OCI-LY1 (cell line): ENCODE data around the gene SLC35F2.

Source experiments
- H2AFZ ChIP-seq: fragments of 200-600 bp; sonication (generic), shearing (Covaris generic); 2 replicates; pipeline ENCODE4 v1.6.0; 2014; ENCODE audit warnings: antibody characterized with exemption, mild to moderate bottlenecking, low read length
- H3F3A ChIP-seq: fragments of 200-600 bp; sonication (generic), shearing (Covaris generic); 2 replicates; pipeline ENCODE4 v1.6.0; 2014; ENCODE audit warnings: mild to moderate bottlenecking, antibody characterized with exemption, low read length, moderate library complexity; ENCODE audit not compliant: insufficient read depth
- H3K27ac ChIP-seq: fragments of 200-600 bp; sonication (generic); 2 replicates; pipeline ENCODE4 v1.5.1; 2014; ENCODE audit warnings: low read length, mixed run types, mild to moderate bottlenecking, low read depth; ENCODE audit not compliant: poor library complexity, severe bottlenecking
- H3K27me3 ChIP-seq: fragments of 200-600 bp; sonication (generic); 2 replicates; pipeline ENCODE4 v1.6.0; 2014; ENCODE audit warnings: antibody characterized with exemption, mild to moderate bottlenecking, low read length, moderate library complexity; ENCODE audit not compliant: insufficient read depth
- H3K36me3 ChIP-seq: fragments of 200-600 bp; sonication (generic); 2 replicates; pipeline ENCODE4 v1.6.1; 2014; ENCODE audit warnings: mild to moderate bottlenecking, antibody characterized with exemption, low read length, moderate library complexity, mixed read lengths; ENCODE audit not compliant: insufficient read depth
- H3K4me1 ChIP-seq: fragments of 200-600 bp; sonication (generic); 2 replicates; pipeline ENCODE4 v1.5.1; 2014; ENCODE audit warnings: mild to moderate bottlenecking, low read length, moderate library complexity; ENCODE audit not compliant: insufficient read depth, severe bottlenecking
- H3K4me2 ChIP-seq: fragments of 200-600 bp; sonication (generic), shearing (Covaris generic); 2 replicates; pipeline ENCODE4 v1.6.1; 2014; ENCODE audit warnings: low read length
- H3K4me3 ChIP-seq: fragments of 200-600 bp; sonication (generic); 2 replicates; pipeline ENCODE4 v1.5.1; 2014; ENCODE audit warnings: low read length, low read depth, mild to moderate bottlenecking, mixed read lengths; ENCODE audit not compliant: poor library complexity, severe bottlenecking
- H3K79me2 ChIP-seq: fragments of 200-600 bp; shearing (Covaris generic); 2 replicates; pipeline ENCODE4 v1.6.1; 2016; ENCODE audit warnings: mixed run types, low read length, mixed read lengths; ENCODE audit not compliant: insufficient read depth
- H3K9ac ChIP-seq: fragments of 200-600 bp; sonication (generic), shearing (Covaris generic); 2 replicates; pipeline ENCODE4 v1.6.1; 2014; ENCODE audit warnings: mild to moderate bottlenecking, low read length, mixed read lengths
- H3K9me2 ChIP-seq: fragments of 200-600 bp; sonication (generic), shearing (Covaris generic); 2 replicates; pipeline ENCODE4 v1.6.1; 2014; ENCODE audit warnings: low read depth, mild to moderate bottlenecking, low read length, mixed read lengths
- H3K9me3 ChIP-seq: fragments of 200-600 bp; shearing (Covaris generic); 2 replicates; pipeline ENCODE4 v1.6.1; 2014; ENCODE audit warnings: low read length, mixed read lengths
- H4K20me1 ChIP-seq: fragments of 200-600 bp; sonication (generic), shearing (Covaris generic); 2 replicates; pipeline ENCODE4 v1.6.0; 2016; ENCODE audit warnings: mild to moderate bottlenecking, low read length; ENCODE audit not compliant: insufficient read depth
- EZH2 ChIP-seq: fragments of 200-600 bp; sonication (generic), shearing (Covaris generic); IDR thresholded peaks from 2 replicates; pipeline ENCODE4 v1.8.0; 2017; ENCODE audit warnings: borderline replicate concordance, mixed run types, mild to moderate bottlenecking, antibody characterized with exemption, low read length, moderate library complexity, mixed read lengths
- TF ChIP-seq, protein P1 (sequence below): fragments of 200-600 bp; sonication (generic), shearing (Covaris generic); IDR thresholded peaks from 2 replicates; pipeline ENCODE4 v1.5.1; 2017; ENCODE audit warnings: mild to moderate bottlenecking, antibody characterized with exemption, low read length, moderate library complexity, mixed read lengths

Gene SLC35F2

GRCh38 chr11:107857550-107858216 is 904 bp downstream of the SLC35F2 start:
- no peaks in the 10 kb centered on the region for H3K9me3 ChIP-seq
- no peak overlapping the region for H2AFZ ChIP-seq
- H4K20me1 ChIP-seq, result no peaks in the 10 kb centered on the region
- peaks cover 6% of the 10 kb centered on the region; the same call in 1 of the 2 replicates for H3K36me3 ChIP-seq
- H3K9ac ChIP-seq, result peak overlapping the region; percentile 70
- peak overlapping the region; percentile 68 for H3K4me3 ChIP-seq
- H3K4me2 ChIP-seq, result peak overlapping the region; percentile 82
- TF ChIP-seq, protein P1, sequence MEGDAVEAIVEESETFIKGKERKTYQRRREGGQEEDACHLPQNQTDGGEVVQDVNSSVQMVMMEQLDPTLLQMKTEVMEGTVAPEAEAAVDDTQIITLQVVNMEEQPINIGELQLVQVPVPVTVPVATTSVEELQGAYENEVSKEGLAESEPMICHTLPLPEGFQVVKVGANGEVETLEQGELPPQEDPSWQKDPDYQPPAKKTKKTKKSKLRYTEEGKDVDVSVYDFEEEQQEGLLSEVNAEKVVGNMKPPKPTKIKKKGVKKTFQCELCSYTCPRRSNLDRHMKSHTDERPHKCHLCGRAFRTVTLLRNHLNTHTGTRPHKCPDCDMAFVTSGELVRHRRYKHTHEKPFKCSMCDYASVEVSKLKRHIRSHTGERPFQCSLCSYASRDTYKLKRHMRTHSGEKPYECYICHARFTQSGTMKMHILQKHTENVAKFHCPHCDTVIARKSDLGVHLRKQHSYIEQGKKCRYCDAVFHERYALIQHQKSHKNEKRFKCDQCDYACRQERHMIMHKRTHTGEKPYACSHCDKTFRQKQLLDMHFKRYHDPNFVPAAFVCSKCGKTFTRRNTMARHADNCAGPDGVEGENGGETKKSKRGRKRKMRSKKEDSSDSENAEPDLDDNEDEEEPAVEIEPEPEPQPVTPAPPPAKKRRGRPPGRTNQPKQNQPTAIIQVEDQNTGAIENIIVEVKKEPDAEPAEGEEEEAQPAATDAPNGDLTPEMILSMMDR, result no peak
- no peak for TF ChIP-seq EZH2
- H3F3A ChIP-seq, result no peaks in the 10 kb centered on the region; the same call in 1 of the 2 replicates
- H3K27me3 ChIP-seq, result no peaks in the 10 kb centered on the region
- H3K4me1 ChIP-seq, result peaks cover 23% of the 10 kb centered on the region
- peak overlapping the region; percentile 0 for H3K27ac ChIP-seq
- H3K79me2 ChIP-seq, result peaks cover 36% of the 10 kb centered on the region
- H3K9me2 ChIP-seq, result no peaks in the 10 kb centered on the region

DNA sequence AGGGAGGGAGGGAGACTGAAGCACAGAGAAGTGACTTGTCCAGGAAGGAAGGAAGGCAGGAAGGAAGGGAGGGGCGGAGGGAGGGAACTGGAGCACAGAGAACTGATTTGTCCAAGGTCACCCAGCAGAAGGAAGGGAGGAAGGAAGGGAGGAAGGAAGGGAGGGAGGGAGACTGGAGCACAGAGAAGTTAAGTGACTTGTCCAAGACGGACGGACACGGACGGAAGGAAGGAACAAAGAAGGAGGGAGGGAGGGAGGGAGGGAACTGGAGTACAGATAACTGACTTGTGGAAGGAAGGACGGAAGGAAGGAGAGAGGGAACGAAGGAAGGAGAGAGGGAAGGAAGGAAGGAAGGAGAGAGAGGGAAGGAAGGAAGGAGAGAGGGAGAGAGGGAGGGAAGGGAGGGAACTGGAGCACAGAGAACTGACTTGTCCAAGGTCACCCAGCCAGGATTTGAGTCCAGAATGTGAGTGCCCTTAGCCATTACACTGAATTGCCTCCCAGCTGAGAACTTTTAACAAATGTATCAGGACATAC is 1.5 kb downstream of the SLC35F2 start:
- Histone ChIP-seq H4K20me1 (no peaks in the 10 kb centered on the region), H3K4me2 (peak overlapping the region; percentile 82), H3K9ac (peak overlapping the region; percentile 70), H3K4me1 (peaks cover 23% of the 10 kb centered on the region), H3K27ac (no peak overlapping the region), H3F3A (no peaks in the 10 kb centered on the region; the same call in 1 of the 2 replicates), H3K79me2 (peaks cover 36% of the 10 kb centered on the region), H3K36me3 (peaks cover 6% of the 10 kb centered on the region; the same call in 1 of the 2 replicates), H3K9me3 (no peaks in the 10 kb centered on the region), H3K9me2 (no peaks in the 10 kb centered on the region), H3K27me3 (no peaks in the 10 kb centered on the region), H3K4me3 (peak overlapping the region; percentile 68), H2AFZ (no peak overlapping the region)
- TF ChIP-seq EZH2, result no peak
- TF ChIP-seq, protein P1, result no peak

- no peak overlapping the region for H3K27ac ChIP-seq
Measured at GRCh38 chr11:107856180-107856980, 2.2 kb downstream of the SLC35F2 start.

More at GRCh38 chr11:107856180-107856980, 2.2 kb downstream of the SLC35F2 start:
- Histone ChIP-seq H3K4me2 (peak overlapping the region; percentile 82), H2AFZ (no peak overlapping the region), H3K4me3 (peak overlapping the region; percentile 68), H3K9me3 (no peaks in the 10 kb centered on the region), H3K36me3 (peaks cover 6% of the 10 kb centered on the region; the same call in 1 of the 2 replicates), H4K20me1 (no peaks in the 10 kb centered on the region), H3K27me3 (no peaks in the 10 kb centered on the region), H3K79me2 (peaks cover 43% of the 10 kb centered on the region), H3F3A (no peaks in the 10 kb centered on the region; the same call in 1 of the 2 replicates), H3K4me1 (peaks cover 23% of the 10 kb centered on the region), H3K9ac (no peak overlapping the region), H3K9me2 (no peaks in the 10 kb centered on the region)
- TF ChIP-seq EZH2, result no peak
- TF ChIP-seq, protein P1, result no peak
